WTC11 (cell line): ENCODE data around the gene SOX6. TPM values are rescaled to one million over a fixed set of nuclear protein-coding genes. Genes with fewer than 3 reads are reported as not detected.
"Not testable (repeated sequence)": the region's sequence is repeated elsewhere in the genome, so short reads cannot be mapped to it uniquely, and the experiment has no call there.

Experiments
- ATAC-seq: fragments of 200-7000 bp; cut with Tn5 transposase; 2 replicates; pipeline ENCODE4 v1.10.0; 2021; ENCODE audit warnings: mild to moderate bottlenecking, moderate library complexity
- CTCF ChIA-PET: fragments of 300-600 bp; sonication (Branson Sonifier 250); formaldehyde crosslinking; loops from one replicate; lab custom pipeline; 2021; ENCODE audit warnings: antibody characterized with exemption; lab: Charles Lee
- POLR2A ChIA-PET: fragments of 350-600 bp; sonication (Branson Sonifier 250); formaldehyde crosslinking; loops from one replicate; lab custom pipeline; 2021; ENCODE audit warnings: antibody characterized with exemption; lab: Charles Lee
- DNase-seq: peaks from one replicate; pipeline ENCODE4 v3.0.0; 2021; ENCODE audit warnings: low spot score
- H3K27ac Mint-ChIP-seq: 2 replicates; pipeline ENCODE4 v1.8.0; 2021; ENCODE audit warnings: mixed read lengths
- H3K27me3 Mint-ChIP-seq: 2 replicates; pipeline ENCODE4 v1.8.0; 2021; ENCODE audit warnings: low read depth, mild to moderate bottlenecking, moderate library complexity, mixed read lengths
- H3K36me3 Mint-ChIP-seq: 2 replicates; pipeline ENCODE4 v1.8.0; 2021; ENCODE audit warnings: mixed read lengths
- H3K4me1 Mint-ChIP-seq: 2 replicates; pipeline ENCODE4 v1.8.0; 2022; ENCODE audit warnings: mixed read lengths
- H3K4me3 Mint-ChIP-seq: 2 replicates; pipeline ENCODE4 v1.8.0; 2021; ENCODE audit warnings: mild to moderate bottlenecking, moderate library complexity, mixed read lengths
- H3K9me3 Mint-ChIP-seq: 2 replicates; pipeline ENCODE4 v1.8.0; 2021; ENCODE audit warnings: mixed read lengths
- EMX1 ChIP-seq: fragments of 250-450 bp; sonication (Bioruptor Pico); IDR thresholded peaks from 2 replicates; pipeline ENCODE4 v1.8.0; 2021; ENCODE audit warnings: mild to moderate bottlenecking
- FOXJ3 ChIP-seq: sonication (generic); formaldehyde crosslinking; IDR thresholded peaks from 2 replicates; pipeline ENCODE4 v1.9.0; 2021; ENCODE audit warnings: missing genetic modification reagents, mild to moderate bottlenecking, borderline replicate concordance
- TEAD4 ChIP-seq: sonication (generic); formaldehyde crosslinking; IDR thresholded peaks from 2 replicates; pipeline ENCODE4 v1.8.0; 2022; ENCODE audit warnings: mild to moderate bottlenecking, missing genetic modification reagents
- ZBTB21 ChIP-seq: sonication (generic); formaldehyde crosslinking; IDR thresholded peaks from 2 replicates; pipeline ENCODE4 v1.8.1; 2023; ENCODE audit warnings: mild to moderate bottlenecking, missing genetic modification reagents, borderline replicate concordance
- ZNF138 ChIP-seq: sonication (generic); formaldehyde crosslinking; conservative IDR thresholded peaks from 2 replicates; pipeline ENCODE4 v1.8.1; 2022; ENCODE audit warnings: mild to moderate bottlenecking, moderate library complexity, missing genetic modification reagents
- ZNF317 ChIP-seq: sonication (generic); formaldehyde crosslinking; IDR thresholded peaks from 2 replicates; pipeline ENCODE4 v1.8.1; 2023; ENCODE audit warnings: low read depth, mild to moderate bottlenecking, moderate library complexity, missing genetic modification reagents, borderline replicate concordance
- total RNA-seq: library from RNA; stranded (reverse); gene quantifications from 3 replicates; pipeline ENCODE4 v1.2.3, GENCODE V29; 2021
- TF ChIP-seq, protein P1 (sequence below): sonication (generic); formaldehyde crosslinking; IDR thresholded peaks from 2 replicates; pipeline ENCODE4 v1.8.0; 2022; ENCODE audit warnings: mild to moderate bottlenecking, missing genetic modification reagents
- TF ChIP-seq, protein P2 (sequence below): sonication (generic); formaldehyde crosslinking; conservative IDR thresholded peaks from 2 replicates; pipeline ENCODE4 v1.8.1; 2023; ENCODE audit warnings: mild to moderate bottlenecking, low read depth, missing genetic modification reagents, moderate library complexity

SOX6 gene
- total RNA-seq, 1 experiment from 2014 or later, result 0.13 TPM

DNA sequence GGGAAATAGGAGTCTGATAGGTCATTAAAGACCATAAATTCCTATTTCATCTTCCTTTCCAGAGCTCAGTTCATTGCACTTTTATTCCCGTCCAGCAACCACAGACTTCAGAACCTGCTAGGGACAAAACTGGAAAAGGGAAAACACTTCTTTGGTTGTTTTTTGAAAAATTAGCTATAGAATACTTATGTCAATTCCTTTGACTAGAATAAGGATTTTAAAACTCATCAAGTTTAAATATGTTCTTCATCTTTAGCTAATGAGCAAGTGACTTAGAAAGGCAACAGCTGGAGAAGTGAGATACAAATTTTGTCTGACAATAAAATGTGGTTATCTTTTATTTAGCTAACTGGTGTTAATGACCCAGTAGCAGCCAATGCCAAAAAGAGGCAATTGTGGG is 206.9 kb downstream of the SOX6 start:
- DNase-seq (no peak), ATAC-seq (no peak)
- POLR2A ChIA-PET, result no interaction called here
- CTCF ChIA-PET, result no interaction called here
- 0 out of 2 replicates have a peak, but pooled peaks cover 3% of the 10 kb centered on the region for H3K9me3 Mint-ChIP-seq
- TF ChIP-seq, protein P1, sequence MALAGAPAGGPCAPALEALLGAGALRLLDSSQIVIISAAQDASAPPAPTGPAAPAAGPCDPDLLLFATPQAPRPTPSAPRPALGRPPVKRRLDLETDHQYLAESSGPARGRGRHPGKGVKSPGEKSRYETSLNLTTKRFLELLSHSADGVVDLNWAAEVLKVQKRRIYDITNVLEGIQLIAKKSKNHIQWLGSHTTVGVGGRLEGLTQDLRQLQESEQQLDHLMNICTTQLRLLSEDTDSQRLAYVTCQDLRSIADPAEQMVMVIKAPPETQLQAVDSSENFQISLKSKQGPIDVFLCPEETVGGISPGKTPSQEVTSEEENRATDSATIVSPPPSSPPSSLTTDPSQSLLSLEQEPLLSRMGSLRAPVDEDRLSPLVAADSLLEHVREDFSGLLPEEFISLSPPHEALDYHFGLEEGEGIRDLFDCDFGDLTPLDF, result no peak
- TF ChIP-seq ZBTB21 (CRISPR knock-in tag) (no peak), EMX1 (no peak), ZNF317 (CRISPR knock-in tag) (no peak)
- TF ChIP-seq, all 79 proteins: peak for 0
- no peak overlapping the region for H3K4me3 Mint-ChIP-seq
- no peak overlapping the region for H3K27ac Mint-ChIP-seq
- H3K36me3 Mint-ChIP-seq, result peaks cover 2% of the 10 kb centered on the region; the same call in 1 of the 2 replicates
- H3K27me3 Mint-ChIP-seq, result no peaks in the 10 kb centered on the region
- peaks cover 12% of the 10 kb centered on the region for H3K4me1 Mint-ChIP-seq

DNA sequence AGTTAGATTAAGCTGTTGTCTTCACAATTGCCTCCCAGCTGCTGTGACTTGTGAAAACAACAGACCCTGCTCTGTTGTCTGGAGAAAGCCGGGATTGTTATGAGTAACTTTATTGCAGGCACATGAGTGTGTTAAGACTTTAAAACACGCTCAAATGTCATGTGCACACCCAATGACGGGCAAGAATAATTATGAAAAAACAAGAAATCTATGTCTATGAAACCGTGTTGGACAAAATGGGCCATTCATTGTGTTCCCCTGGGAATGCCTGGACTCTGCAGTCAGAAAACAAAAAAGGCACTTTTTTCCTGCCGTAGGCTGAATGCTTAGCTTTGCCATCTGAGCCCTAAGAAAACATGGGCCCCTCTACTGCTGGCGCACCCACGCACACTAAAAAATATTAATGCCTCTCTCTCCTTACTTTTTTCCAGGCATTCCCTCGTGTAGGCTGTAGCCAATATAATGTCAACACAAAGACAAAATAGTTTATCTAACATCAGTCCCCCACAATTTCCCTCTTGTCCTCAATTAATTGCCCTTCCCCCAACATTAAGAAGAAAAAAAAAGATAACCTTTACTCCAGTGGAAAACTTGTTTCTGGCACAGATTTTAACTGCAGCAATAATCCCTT is 207.9 kb downstream of the SOX6 start:
- CTCF ChIA-PET, result no interaction called here
- Mint-ChIP-seq H3K4me1 (peaks cover 10% of the 10 kb centered on the region), H3K27me3 (no peaks in the 10 kb centered on the region), H3K4me3 (no peak overlapping the region), H3K36me3 (peaks cover 2% of the 10 kb centered on the region; the same call in 1 of the 2 replicates), H3K27ac (no peak overlapping the region), H3K9me3 (peaks cover 10% of the 10 kb centered on the region)
- POLR2A ChIA-PET, result no interaction called here
- TF ChIP-seq FOXJ3 (CRISPR knock-in tag) (no peak), TEAD4 (CRISPR knock-in tag) (no peak), ZNF138 (CRISPR knock-in tag) (no peak)
- TF ChIP-seq, protein P2, sequence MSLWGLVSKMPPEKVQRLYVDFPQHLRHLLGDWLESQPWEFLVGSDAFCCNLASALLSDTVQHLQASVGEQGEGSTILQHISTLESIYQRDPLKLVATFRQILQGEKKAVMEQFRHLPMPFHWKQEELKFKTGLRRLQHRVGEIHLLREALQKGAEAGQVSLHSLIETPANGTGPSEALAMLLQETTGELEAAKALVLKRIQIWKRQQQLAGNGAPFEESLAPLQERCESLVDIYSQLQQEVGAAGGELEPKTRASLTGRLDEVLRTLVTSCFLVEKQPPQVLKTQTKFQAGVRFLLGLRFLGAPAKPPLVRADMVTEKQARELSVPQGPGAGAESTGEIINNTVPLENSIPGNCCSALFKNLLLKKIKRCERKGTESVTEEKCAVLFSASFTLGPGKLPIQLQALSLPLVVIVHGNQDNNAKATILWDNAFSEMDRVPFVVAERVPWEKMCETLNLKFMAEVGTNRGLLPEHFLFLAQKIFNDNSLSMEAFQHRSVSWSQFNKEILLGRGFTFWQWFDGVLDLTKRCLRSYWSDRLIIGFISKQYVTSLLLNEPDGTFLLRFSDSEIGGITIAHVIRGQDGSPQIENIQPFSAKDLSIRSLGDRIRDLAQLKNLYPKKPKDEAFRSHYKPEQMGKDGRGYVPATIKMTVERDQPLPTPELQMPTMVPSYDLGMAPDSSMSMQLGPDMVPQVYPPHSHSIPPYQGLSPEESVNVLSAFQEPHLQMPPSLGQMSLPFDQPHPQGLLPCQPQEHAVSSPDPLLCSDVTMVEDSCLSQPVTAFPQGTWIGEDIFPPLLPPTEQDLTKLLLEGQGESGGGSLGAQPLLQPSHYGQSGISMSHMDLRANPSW (CRISPR knock-in tag), result no peak
- DNase-seq, result no peak
- ATAC-seq, result no peak

DNA sequence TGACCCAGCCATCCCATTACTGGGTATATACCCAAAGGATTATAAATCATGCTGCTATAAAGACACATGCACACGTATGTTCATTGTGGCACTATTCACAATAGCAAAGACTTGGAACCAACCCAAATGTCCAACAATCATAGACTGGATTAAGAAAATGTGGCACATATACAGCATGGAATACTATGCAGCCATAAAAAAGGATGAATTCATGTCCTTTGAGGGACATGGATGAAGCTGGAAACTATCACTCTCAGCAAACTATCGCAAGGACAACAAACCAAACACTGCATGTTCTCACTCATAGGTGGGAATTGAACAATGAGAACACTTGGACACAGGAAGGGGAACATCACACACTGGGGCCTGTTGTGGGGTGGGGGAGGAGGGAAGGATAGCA is 209.4 kb downstream of the SOX6 start:
- POLR2A ChIA-PET, H3K27ac Mint-ChIP-seq, CTCF ChIA-PET, ATAC-seq, H3K4me3 Mint-ChIP-seq, H3K36me3 Mint-ChIP-seq, H3K4me1 Mint-ChIP-seq, DNase-seq, H3K27me3 Mint-ChIP-seq, H3K9me3 Mint-ChIP-seq: not testable (repeated sequence)

DNA sequence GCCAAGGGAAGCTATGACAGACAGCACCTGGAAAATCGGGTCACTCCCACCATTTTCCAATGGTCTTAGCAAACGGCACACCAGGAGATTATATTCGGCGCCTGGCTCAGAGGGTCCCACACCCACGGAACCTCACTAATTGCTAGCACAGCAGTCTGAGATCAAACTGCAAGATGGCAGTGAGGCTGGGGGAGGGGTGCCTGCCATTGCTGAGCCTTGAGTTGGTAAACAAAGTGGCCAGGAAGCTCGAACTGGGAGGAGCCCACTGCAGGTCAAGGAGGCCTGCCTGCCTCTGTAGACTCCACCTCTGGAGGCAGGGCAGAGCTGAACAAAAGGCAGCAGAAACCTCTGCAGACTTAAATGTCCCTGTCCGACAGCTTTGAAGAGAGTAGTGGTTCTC is 214.7 kb downstream of the SOX6 start:
- CTCF ChIA-PET, POLR2A ChIA-PET, H3K27ac Mint-ChIP-seq, H3K27me3 Mint-ChIP-seq, H3K4me3 Mint-ChIP-seq, H3K4me1 Mint-ChIP-seq, ATAC-seq, DNase-seq: not testable (repeated sequence)
- Mint-ChIP-seq H3K9me3 (peaks cover 24% of the 10 kb centered on the region), H3K36me3 (peaks cover 13% of the 10 kb centered on the region)

DNA sequence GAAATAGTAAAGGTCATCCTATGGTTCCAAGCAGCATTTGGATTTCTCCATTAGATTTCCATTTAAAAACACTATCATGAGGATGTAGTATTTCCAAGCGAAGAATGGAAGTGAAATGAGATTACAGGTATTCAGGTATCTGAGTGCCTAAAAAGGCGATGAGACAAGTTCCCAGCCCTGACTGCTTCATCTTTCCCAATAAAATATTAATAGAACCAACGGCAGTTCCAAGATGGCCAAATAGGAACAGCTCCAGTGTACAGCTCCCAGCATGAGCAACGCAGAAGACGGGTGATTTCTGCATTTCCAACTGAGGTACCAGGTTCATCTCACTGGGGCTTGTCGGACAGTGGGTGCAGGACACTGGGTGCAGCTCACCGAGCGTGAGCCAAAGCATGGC is 215.2 kb downstream of the SOX6 start:
- ATAC-seq, POLR2A ChIA-PET, H3K27me3 Mint-ChIP-seq, H3K4me1 Mint-ChIP-seq, CTCF ChIA-PET, H3K4me3 Mint-ChIP-seq, DNase-seq, H3K27ac Mint-ChIP-seq: not testable (repeated sequence)
- H3K36me3 Mint-ChIP-seq, result peaks cover 13% of the 10 kb centered on the region
- H3K9me3 Mint-ChIP-seq, result peaks cover 24% of the 10 kb centered on the region
